ENCODE data around the gene PPM1K.

GRCh38 chr4:88283661-88284438, 511 bp downstream of the PPM1K start:
- TF ChIP-seq CTCF (conservative IDR thresholded peaks at IDR 0.05; ENCODE audit: low read length) (no peak), EZH2phosphoT487 (IDR thresholded peaks at IDR 0.05; ENCODE audit: borderline replicate concordance) (no peak)

All from Loucy (cell line).